ENCODE results near the gene ACSS2.
"Not testable (repeated sequence)": the region's sequence is repeated elsewhere in the genome, so short reads cannot be mapped to it uniquely, and the experiment has no call there.

Gene ACSS2

DNA sequence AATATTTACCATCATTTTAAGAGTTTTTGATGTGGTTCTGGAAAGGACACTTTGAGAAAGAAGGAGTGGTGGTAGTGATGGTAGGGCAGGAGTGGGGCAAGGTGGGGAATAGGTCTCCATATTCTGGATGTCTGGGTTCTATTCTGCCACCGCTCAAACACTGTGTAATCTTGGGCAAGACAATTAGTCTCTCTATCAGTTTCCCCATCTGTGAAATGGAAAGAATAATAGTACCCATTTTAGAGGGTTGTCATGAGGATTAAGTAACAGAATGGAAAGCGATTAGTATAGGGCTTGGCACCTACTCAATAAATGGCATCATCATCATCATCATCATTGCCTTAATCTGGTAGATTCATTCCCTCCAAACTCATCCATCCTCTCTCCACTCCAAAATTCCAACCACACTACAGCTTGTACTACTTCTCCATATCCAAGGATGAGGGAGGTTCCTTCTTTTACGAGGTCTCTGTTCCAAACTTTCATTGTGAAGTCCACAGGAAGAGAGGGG is 2.8 kb upstream of the ACSS2 start:
- DNase-seq (ENCODE audit: low read depth in 2 of 2) = no peak

DNA sequence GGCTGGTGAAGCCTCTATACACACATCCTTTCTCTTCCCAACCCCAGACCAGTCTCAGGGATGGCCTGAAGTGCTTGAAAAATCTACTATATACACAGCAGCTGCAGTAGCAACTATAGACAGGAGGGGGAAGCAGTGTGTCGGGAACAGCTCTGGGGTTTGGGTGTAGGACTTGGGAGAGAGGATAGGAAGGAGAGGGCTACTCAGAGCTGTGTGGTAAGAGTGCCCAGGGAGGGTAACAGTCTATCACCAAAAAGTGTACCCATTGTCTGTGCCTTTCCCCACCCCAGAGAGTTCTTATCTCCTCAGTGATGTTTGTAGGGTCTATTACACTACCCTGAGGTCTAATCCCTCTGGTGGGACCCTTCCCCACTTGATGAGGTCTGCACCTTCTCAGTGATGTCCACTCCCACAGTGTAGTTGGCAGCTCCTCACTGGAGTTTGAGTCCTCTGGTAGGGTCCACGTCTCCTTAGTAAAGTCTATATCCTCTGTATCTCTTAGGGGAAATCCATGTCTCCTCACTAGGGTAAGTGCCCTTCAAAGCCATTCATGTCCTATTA is 2.2 kb upstream of the ACSS2 start:
- DNase-seq (ENCODE audit: low read depth in 2 of 2) = no peak

DNA sequence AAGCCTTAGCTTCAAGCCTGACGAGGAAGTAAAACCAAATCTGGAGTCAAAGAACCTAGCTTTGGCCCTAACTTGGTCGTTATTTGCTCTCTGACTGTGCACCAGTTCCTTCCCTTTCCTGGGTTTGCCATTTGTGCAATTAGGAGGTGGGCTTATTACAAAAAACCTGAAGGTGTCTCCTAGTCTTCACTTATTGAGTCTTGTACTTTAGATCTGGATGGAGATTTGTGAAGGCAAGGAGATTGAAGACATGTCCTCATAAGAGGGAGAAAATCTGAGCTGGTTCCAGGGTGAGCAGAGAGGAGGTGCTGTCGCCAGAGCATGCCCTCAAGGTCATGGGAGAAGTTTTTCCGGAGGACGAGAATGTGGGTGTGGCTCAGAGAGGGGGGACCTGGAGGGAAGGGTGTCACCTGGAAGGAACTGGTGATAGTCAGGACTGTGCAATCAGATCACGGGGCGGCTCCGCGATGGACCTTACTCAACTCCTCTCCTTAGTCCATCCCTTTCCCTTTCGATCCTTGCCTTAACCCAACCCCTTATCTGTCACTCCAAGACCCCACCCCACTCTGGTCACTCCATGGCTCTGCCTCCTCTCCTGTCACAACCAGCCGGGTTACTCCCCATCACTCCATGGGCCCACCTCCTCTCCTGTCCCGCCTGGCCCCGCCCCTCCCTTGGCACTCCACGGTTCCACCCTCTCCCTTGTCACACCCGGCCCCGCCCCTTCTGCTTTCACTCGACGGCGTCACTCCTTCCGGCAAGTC is 588 bp upstream of the ACSS2 start:
- DNase-seq (ENCODE audit: low read depth in 2 of 2) = no peak

DNA sequence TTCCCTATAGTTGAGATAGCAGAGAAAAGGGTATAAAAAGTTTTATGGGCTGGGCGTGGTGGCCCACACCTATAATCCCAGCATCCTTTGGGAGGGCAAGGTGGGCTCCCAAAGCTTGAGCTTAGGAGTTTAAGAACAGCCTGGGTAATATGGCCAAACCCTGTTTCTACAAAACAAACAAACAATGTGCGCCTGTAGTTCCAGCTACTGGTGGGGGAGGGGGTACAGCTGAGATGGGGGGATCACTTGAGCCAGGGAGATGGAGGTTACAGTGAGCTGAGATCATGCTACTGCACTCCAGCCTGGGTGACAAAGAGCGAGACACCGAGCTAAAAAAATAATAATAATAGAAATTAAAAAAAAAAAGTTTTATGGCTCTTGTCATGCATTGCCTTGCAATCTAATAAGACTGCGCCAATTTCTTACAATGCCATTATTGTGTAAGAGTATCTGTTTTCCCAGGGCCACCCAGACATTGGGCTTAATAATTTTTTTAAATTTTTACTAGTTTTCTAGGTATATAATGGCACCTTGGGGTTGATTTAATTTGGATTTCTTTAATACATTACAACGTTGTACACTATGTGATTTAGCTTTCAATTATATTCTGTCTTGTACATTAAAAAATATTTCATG is 3.9 kb downstream of the ACSS2 start:
- no peak for DNase-seq (ENCODE audit: low read depth in 2 of 2)

DNA sequence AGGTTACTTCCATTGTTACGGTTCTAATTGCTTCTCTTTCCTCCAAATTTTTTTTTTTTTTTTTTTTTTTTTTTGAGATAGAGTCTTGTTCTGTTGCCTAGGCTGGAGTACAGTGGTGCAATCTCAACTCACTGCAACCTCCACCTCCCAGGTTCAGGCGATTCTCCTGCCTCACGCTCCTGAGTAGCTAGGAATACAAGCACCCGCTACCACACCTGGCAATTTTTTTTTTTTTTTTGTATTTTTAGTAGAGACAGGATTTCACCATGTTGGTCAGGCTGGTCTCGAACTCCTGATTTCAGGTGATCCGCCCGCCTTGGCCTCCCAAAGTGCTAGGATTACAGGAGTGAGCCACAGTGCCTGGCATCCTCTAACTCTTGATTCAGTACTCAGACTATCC is 4.6 kb downstream of the ACSS2 start:
- DNase-seq (ENCODE audit: low read depth in 2 of 2) = not testable (repeated sequence)

DNA sequence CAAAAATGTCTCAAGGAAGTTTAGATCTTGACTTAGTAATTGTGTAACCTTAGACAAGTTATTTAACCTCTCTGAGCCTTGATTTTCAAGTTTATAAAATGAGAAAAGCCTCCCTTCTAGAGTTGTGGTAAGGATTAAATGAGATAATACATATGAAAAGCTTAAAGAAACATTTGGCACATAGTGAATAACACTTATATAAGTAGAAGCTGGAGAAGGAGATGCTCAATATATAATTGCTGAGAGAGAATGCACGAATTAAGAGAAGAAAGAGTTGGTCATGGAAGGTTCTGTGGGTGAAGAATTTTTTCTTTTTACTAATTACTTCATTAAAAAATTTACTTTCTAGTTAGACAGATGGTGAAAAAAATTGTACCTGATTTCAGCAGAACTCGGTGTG is 5.3 kb downstream of the ACSS2 start:
- no peak for DNase-seq (ENCODE audit: low read depth in 2 of 2)

DNA sequence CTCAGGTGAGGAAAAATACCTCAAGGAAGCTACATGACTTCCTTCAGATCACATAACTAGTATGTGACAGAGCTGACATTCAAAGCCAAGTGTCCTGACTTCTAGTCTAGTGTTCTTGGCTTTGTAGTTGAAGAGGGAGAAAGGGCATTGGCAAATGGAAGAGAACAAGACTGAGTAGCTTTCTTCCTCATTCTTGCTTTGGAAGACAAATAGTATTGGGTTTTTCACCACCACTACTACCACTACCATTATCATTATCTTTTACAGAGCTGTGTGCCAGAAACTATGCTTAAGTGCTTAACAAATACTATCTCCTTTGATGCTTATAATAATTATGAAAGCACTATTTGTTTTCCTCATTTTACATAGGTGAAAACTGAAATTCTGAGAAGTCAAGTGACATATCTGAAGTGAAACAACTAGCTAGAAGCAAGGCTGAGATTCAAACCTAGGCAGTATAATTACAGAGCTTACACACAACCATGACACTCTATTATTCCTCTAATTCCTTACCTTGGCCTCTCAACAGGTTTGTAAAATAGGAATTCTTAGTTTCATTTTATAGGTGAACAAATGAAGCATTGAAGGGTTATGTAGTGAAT is 6.8 kb downstream of the ACSS2 start:
- DNase-seq (ENCODE audit: low read depth in 2 of 2) = no peak

DNA sequence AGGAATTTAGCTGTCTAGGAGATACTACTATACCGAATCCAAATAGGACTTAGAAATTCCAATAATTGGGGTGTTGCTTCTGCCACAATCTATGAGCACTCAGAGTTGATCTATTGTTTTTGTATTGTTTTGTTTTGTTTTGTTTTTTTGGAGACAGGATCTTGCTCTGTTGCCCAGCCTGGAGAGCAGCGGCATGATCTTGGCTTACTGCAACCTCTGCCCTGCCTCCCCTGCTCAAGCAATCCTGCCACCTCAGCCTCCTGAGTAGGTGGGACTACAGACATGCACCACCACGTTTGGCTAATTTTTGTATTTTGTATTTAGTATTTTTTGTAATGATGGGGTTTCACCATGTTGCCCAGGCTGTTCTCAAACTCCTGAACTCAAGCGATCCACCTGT is 7.4 kb downstream of the ACSS2 start:
- DNase-seq (ENCODE audit: low read depth in 2 of 2) = no peak

DNA sequence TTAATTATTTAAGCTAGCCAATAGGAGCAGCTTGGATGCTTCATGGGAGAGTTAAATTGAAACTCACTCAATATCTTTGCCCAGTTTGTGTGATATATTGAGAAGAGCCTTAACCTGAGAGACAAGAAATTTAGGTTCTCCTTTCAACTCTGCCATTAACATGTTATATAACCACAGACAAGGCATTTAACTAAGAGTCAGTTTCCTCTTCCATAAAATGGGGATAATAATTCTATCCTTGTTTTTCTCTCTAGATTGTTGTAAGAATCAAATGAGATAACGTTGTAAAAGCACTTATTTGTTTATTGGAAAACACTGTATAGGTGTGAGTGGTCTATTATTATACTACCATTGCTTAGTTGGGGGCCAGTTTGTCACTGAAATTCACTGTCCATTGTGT is 7.8 kb downstream of the ACSS2 start:
- no peak for DNase-seq (ENCODE audit: low read depth in 2 of 2)

DNA sequence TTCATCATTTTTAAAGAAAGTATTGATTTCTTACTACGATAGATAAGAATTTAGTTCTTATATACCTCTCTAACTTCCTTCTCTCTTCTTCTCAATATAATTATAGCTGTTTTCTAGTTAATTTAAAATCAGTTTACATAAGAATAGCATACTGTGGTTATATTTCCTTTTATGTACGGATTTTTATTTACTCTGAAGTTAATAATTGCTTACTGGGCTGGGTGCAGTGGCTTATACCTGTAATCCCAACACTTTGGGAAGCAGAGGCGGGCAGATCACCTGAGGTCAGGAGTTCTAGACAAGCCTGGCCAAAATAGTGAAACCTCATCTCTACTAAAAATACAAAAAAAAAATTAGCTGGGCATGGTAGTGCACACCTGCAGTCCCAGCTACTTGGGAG is 9.7 kb downstream of the ACSS2 start:
- DNase-seq (ENCODE audit: low read depth in 2 of 2) = no peak

DNA sequence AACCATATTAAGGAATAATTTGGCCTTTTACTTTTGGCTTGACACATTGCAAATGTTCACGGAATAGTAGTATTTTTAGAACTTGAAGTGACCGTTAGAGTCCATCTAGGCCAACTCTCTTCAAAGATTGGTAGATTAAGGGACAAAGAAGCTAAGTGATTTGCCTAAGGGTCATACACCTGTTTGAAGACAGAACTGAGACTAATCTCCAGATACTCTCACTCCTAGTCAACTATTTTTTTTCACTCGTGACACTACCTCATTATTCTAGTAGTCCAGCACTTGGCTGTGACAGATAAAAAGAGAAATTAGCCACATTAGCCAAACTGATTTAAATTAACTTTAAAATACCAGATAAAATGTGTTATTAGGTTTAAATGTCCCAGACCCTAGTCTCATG is 10.6 kb downstream of the ACSS2 start:
- no peak for DNase-seq (ENCODE audit: low read depth in 2 of 2)

DNA sequence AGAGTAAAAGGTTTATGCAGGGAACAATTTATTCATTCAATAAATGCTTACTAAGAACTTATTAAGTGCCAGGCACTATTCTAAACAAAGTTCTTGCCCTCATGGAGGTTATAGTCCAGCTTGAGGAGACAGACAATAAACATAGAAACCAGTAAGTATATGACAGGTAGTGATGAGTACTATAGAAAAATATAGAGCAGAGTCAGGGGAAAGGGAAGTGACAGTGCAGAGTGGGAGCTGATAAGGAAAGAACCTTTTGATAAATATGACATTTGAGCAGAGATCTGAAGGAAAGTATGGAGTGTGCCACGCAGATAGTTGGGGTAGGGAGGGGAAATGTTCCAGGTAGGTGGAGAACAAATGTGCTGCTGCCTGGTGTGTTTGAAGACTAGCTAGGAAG is 12.1 kb downstream of the ACSS2 start:
- no peak for DNase-seq (ENCODE audit: low read depth in 2 of 2)

DNA sequence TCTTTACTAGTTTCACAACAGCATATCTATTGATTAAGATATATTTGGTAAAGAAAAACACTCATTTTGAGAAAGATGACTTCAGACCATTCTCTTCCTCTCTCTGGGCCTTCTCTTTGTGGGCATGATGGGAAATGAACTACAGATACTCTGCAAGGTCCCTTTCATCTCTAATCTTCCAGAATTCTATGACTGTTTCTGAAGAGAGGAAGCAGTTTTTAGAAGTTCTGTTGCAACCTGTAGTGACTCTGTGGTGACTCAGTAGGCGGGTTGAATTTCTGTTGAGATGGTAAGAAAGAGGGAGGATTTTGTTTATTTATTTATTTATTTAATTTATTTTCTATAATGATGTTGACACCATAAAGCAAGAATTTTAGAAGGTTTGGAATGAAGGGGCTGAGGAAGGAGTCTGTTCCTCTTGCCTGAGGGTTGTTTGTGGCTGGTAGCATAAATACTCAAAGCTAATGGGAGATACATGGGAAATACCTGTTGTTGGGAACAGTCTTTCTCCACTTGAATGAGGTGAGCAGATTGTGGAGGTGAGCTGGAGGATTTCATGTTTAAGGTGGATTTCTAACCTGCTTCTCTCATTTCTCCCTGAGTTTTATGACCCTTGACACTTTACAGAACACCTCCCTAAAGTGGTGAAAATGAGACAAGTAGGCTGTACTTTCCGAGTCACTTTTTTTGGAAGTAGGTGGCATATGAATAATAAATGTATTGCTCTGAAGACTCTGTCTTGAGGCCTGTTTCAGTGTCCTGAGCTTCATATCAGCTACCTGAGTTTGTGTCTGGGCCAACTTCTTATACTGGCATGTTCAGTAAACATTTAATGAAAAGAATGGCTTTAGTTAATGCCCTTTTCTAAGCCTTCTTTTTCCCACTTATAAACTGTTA is 15.0 kb downstream of the ACSS2 start:
- DNase-seq (ENCODE audit: low read depth in 2 of 2) = no peak

DNA sequence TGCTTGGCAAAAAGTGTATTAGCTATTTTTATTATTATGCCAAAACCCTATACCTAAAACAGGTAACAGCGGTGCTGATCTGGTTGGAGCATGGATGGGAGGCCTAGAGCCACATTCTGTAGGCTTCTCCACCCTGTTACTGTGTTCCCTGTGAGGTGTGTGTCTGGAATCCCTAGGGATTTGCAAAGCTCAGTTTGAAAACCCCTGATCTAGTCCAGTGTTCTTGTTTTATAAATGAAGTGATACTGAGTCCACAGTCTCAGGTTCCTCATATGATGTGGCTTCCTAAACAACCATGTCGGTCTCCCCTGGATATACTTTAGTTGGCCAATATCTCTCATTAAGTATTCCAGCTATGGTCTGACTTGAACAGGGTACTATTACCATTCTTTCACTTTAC is 16.3 kb downstream of the ACSS2 start:
- DNase-seq (ENCODE audit: low read depth in 2 of 2) = no peak

DNA sequence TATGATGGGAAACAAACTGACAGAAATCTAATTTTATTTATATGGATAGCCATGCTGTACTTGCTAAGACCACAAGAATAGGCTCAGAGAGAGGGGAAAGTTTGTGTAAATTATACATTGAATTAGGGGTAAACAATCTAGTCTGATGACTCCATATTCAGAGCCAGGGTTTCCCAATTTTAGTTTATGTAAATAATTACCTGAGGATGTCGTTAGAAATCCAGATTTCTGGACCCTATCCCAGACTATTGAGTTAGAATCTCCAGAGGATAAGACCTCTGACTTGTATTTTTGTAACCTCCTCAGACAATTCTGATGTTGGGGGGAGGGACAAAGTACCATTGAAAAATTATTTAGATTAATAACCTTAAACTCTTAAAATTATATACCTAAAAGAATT is 18.3 kb downstream of the ACSS2 start:
- no peak for DNase-seq (ENCODE audit: low read depth in 2 of 2)

DNA sequence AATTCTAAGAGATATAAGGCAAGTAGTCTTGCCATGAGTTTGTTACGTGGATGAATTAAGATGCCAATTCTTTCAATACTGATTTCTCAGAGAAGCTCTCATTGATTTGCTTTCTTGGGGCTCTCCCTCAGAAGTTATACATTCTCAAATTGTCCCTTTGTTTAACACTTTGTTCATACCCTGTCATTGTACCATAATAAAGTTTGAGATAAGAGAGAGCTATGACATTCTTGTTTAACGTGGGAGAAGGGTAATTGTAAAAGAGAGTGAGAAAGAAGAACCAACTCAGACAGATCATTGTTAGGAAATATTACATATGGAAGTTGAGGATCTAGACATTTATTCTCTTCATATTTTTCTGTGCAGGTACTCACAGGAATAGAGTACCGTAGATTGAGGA is 19.1 kb downstream of the ACSS2 start:
- DNase-seq (ENCODE audit: low read depth in 2 of 2) = no peak

DNA sequence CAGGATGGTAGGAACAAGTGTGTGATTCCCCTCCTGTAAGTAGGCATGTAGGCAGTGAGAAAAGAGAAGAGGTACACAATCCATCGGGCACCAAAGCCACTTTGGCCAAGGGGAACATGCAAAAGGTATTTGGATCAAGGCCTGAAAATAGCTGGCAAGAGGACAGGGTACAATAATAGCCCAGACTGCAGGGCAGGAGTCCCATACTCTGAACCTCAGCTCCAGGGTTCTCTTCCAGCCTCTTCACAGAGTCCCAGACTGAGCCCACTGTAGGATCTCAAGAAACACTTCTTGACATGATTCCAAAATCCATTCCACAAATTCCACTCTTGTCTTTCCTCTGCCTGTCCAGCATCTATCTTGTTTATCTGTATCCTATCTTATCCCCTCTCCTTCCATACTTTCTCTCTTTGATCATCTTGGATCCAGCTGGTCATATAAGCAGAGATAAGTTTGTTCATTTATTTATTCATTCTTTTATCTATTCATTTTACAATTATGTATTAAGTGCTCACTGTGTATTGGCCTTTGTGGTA is 19.7 kb downstream of the ACSS2 start:
- no peak for DNase-seq (ENCODE audit: low read depth in 2 of 2)

DNA sequence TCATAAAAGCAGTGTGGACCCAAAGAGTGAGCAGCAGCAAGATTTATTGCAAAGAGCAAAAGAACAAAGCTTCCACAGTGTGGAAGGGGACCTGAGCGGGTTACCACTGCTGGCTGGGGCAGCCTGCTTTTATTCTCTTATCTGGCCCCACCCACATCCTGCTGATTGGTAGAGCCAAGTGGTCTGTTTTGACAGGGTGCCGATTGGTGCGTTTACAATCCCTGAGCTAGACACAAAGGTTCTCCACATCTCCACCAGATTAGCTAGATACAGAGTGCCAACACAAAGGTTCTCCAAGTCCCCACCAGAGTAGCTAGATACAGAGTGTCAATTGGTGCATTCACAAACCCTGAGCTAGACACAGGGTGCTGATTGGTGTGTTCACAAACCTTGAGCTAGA is 21.7 kb downstream of the ACSS2 start:
- not testable (repeated sequence) for DNase-seq (ENCODE audit: low read depth in 2 of 2)

DNA sequence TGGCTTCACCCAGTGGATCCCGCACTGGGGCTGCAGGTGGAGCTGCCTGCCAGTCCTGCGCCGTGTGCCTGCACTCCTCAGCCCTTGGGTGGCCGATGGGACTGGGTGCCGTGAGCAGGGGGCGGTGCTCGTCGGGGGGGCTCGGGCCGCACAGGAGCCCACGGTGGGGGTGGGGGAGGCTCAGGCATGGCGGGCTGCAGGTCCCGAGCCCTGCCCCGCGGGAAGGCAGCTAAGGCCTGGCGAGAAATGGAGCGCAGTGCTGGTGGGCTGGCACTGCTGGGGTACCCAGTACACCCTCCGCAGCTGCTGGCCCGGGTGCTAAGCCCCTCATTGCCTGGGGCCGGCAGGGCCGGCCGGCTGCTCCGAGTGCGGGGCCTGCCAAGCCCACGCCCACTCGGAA is 22.3 kb downstream of the ACSS2 start:
- DNase-seq (ENCODE audit: low read depth in 2 of 2) = not testable (repeated sequence)

DNA sequence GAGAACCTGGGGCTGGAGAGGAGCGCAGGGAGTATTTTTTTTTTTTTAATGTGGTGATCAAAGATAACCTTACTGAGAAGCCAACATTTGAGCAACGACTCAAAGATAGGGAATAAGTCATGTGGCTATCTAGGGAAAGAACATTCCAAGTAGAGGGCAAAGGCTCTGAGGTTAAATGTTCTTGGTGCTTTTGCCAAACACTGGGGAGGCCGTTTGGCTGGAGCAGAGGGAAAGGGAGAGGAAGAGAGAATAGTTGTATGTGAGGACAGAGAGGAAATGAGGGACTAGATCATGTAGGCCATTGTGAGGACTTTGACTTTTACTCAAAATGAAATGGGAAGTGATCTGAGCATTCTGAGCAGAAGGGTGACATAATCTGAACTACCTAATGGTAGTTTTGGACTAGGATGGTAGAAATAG is 27.8 kb downstream of the ACSS2 start:
- no peak for DNase-seq (ENCODE audit: low read depth in 2 of 2)
